ENCODE data around the gene DYNC1I2.

DNA sequence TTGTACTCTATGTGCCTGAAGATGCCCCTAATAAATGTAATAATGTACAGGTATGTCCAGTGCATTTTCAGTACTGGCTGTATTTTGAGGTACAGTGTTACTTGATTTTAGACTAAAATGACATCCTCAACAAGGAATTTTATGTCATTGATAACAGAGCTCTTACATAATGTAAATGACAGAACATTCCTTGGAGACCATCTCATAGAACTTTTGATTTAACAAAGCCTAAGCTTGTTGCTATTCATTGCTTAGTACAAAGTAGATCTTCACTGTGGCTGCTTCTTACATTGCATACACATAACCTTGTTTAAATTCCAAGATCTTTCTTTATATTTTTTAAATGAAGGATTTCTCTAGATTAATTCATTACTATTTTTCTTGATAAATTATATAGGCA, 24.1 kb downstream of the DYNC1I2 start:
- TF ChIP-seq, protein P1, sequence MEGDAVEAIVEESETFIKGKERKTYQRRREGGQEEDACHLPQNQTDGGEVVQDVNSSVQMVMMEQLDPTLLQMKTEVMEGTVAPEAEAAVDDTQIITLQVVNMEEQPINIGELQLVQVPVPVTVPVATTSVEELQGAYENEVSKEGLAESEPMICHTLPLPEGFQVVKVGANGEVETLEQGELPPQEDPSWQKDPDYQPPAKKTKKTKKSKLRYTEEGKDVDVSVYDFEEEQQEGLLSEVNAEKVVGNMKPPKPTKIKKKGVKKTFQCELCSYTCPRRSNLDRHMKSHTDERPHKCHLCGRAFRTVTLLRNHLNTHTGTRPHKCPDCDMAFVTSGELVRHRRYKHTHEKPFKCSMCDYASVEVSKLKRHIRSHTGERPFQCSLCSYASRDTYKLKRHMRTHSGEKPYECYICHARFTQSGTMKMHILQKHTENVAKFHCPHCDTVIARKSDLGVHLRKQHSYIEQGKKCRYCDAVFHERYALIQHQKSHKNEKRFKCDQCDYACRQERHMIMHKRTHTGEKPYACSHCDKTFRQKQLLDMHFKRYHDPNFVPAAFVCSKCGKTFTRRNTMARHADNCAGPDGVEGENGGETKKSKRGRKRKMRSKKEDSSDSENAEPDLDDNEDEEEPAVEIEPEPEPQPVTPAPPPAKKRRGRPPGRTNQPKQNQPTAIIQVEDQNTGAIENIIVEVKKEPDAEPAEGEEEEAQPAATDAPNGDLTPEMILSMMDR (IDR thresholded peaks at IDR 0.05), result no peak
- TF ChIP-seq TEAD4 (IDR thresholded peaks at IDR 0.05; ENCODE audit: borderline replicate concordance, insufficient read depth) (no peak), GABPA (IDR thresholded peaks at IDR 0.05; ENCODE audit: low read depth) (no peak), POLR2AphosphoS5 (IDR thresholded peaks at IDR 0.05; ENCODE audit: low read depth, low read length) (no peak), RFX5 (IDR thresholded peaks at IDR 0.05; ENCODE audit: low read length) (no peak)
- TF ChIP-seq, protein P2, sequence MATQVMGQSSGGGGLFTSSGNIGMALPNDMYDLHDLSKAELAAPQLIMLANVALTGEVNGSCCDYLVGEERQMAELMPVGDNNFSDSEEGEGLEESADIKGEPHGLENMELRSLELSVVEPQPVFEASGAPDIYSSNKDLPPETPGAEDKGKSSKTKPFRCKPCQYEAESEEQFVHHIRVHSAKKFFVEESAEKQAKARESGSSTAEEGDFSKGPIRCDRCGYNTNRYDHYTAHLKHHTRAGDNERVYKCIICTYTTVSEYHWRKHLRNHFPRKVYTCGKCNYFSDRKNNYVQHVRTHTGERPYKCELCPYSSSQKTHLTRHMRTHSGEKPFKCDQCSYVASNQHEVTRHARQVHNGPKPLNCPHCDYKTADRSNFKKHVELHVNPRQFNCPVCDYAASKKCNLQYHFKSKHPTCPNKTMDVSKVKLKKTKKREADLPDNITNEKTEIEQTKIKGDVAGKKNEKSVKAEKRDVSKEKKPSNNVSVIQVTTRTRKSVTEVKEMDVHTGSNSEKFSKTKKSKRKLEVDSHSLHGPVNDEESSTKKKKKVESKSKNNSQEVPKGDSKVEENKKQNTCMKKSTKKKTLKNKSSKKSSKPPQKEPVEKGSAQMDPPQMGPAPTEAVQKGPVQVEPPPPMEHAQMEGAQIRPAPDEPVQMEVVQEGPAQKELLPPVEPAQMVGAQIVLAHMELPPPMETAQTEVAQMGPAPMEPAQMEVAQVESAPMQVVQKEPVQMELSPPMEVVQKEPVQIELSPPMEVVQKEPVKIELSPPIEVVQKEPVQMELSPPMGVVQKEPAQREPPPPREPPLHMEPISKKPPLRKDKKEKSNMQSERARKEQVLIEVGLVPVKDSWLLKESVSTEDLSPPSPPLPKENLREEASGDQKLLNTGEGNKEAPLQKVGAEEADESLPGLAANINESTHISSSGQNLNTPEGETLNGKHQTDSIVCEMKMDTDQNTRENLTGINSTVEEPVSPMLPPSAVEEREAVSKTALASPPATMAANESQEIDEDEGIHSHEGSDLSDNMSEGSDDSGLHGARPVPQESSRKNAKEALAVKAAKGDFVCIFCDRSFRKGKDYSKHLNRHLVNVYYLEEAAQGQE (IDR thresholded peaks at IDR 0.05; ENCODE audit: low read depth, low read length), result no peak

Measured in SK-N-SH (cell line).